Ovary (tissue), 3 donors: ENCODE measurements around the gene BCS1L.

Experiments used
- POLR2A ChIP-seq: fragments of 450-650 bp; IDR thresholded peaks from one replicate; pipeline ENCODE4 v1.6.1; 2017; ENCODE audit warnings: antibody characterized with exemption, mild to moderate bottlenecking, moderate library complexity
- TF ChIP-seq, protein P1 (sequence below), 3 donors: fragments of 450-650 bp in 2 of 3; fragments of 200-600 bp in 1 of 3; IDR thresholded peaks; one replicate each; pipeline versions ENCODE4 v1.5.1 to v1.8.0; 2016 to 2022; ENCODE audit warnings: antibody characterized with exemption in 3 of 3, mild to moderate bottlenecking in 1 of 3
- donor health status: DM: no; HTN: no; CAD: no.

DNA sequence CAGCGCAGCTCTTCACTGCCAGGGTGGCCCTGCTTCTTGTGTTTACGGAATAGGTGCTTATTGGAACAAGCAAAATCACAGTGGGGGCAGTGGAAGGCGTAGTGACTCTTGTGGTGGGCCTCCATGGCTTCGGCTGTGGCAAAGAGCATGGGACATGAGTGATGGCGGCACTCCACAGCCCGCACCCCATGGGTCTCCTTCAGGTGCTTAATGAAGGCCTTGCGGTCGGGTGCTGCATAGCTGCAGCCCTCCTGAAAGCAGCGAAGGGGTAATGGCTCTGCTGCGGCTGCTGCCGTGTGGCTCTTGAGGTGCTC, 10.7 kb upstream of the BCS1L start:
- TF ChIP-seq, protein P1, sequence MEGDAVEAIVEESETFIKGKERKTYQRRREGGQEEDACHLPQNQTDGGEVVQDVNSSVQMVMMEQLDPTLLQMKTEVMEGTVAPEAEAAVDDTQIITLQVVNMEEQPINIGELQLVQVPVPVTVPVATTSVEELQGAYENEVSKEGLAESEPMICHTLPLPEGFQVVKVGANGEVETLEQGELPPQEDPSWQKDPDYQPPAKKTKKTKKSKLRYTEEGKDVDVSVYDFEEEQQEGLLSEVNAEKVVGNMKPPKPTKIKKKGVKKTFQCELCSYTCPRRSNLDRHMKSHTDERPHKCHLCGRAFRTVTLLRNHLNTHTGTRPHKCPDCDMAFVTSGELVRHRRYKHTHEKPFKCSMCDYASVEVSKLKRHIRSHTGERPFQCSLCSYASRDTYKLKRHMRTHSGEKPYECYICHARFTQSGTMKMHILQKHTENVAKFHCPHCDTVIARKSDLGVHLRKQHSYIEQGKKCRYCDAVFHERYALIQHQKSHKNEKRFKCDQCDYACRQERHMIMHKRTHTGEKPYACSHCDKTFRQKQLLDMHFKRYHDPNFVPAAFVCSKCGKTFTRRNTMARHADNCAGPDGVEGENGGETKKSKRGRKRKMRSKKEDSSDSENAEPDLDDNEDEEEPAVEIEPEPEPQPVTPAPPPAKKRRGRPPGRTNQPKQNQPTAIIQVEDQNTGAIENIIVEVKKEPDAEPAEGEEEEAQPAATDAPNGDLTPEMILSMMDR (IDR thresholded peaks at IDR 0.05) = no peak
- TF ChIP-seq POLR2A = no peak
